CD14-positive monocyte (primary cell): ENCODE results near the gene BCKDHA. TPM values are rescaled to one million over a fixed set of nuclear protein-coding genes. Genes with fewer than 3 reads are reported as not detected.

Experiments used
- DNase-seq, 3 donors: peaks; one replicate each; pipeline ENCODE4 v3.0.0-alpha.2; 2011 to 2022
- H2AFZ ChIP-seq: 2 replicates; pipeline ENCODE4 v1.6.0; 2012; ENCODE audit warnings: mild to moderate bottlenecking, low read depth, low read length, inconsistent platforms; ENCODE audit not compliant: insufficient read depth, poor library complexity, severe bottlenecking
- H3K27ac ChIP-seq, 2 donors: 1 replicate in 1 of 2; 2 replicates in 1 of 2; pipeline ENCODE4 v1.5.1; 2012 to 2013; ENCODE audit warnings: low read length in 2 of 2, control low read depth in 1 of 2, inconsistent platforms in 1 of 2, low read depth in 1 of 2, mild to moderate bottlenecking in 1 of 2
- H3K27me3 ChIP-seq, 2 donors: one replicate each; pipeline versions ENCODE4 v1.6.0 to v1.6.1; 2011 to 2013; ENCODE audit warnings: low read length in 2 of 2; ENCODE audit not compliant: control insufficient read depth in 2 of 2, insufficient read depth in 2 of 2
- H3K36me3 ChIP-seq, 2 donors: replicated peaks in 1 of 2; 1 replicate in 1 of 2; 2 replicates in 1 of 2; pipeline versions ENCODE4 v1.5.1 to v1.6.1; 2012 to 2013; ENCODE audit warnings: low read length in 2 of 2, control low read depth in 1 of 2, inconsistent platforms in 1 of 2, mild to moderate bottlenecking in 1 of 2; ENCODE audit not compliant: insufficient read depth in 2 of 2, control insufficient read depth in 1 of 2
- H3K4me1 ChIP-seq, 2 donors: 1 replicate in 1 of 2; 2 replicates in 1 of 2; pipeline versions ENCODE4 v1.5.1 to v1.6.1; 2012 to 2013; ENCODE audit warnings: low read length in 2 of 2, control low read depth in 1 of 2, inconsistent platforms in 1 of 2, mild to moderate bottlenecking in 1 of 2, moderate library complexity in 1 of 2; ENCODE audit not compliant: insufficient read depth in 2 of 2, control insufficient read depth in 1 of 2
- H3K4me2 ChIP-seq: replicated peaks from 2 replicates; pipeline ENCODE3; 2012; ENCODE audit warnings: low read length, moderate library complexity, mild to moderate bottlenecking; ENCODE audit not compliant: poor library complexity, severe bottlenecking; ENCODE audit errors: extremely low read depth
- H3K4me3 ChIP-seq, 3 experiments: fragments of 200-600 bp in 1 of 3; sonication (generic) in 1 of 3; replicated peaks in 1 of 3; 1 replicate in 2 of 3; 2 replicates in 1 of 3; pipeline ENCODE4 v1.5.1; 2011 to 2013; ENCODE audit warnings: low read length in 3 of 3, mild to moderate bottlenecking in 3 of 3, control low read depth in 2 of 3, low read depth in 2 of 3, inconsistent platforms in 1 of 3, moderate library complexity in 1 of 3
- H3K79me2 ChIP-seq: 2 replicates; pipeline ENCODE4 v1.6.0; 2012; ENCODE audit warnings: mild to moderate bottlenecking, control low read depth, inconsistent platforms, low read length, moderate library complexity; ENCODE audit not compliant: insufficient read depth
- H3K9ac ChIP-seq: 2 replicates; pipeline ENCODE4 v1.6.0; 2017; ENCODE audit warnings: low read length, mild to moderate bottlenecking; ENCODE audit not compliant: insufficient read depth, poor library complexity, severe bottlenecking
- H3K9me3 ChIP-seq, 2 donors: replicated peaks in 1 of 2; 1 replicate in 1 of 2; 2 replicates in 1 of 2; pipeline versions ENCODE4 v1.5.1 to v1.6.1; 2012 to 2013; ENCODE audit warnings: low read length in 2 of 2, control low read depth in 1 of 2; ENCODE audit not compliant: control insufficient read depth in 1 of 2, insufficient read depth in 1 of 2
- H4K20me1 ChIP-seq: 2 replicates; pipeline ENCODE4 v1.6.0; 2012; ENCODE audit warnings: mild to moderate bottlenecking, low read length, control low read depth, moderate library complexity; ENCODE audit not compliant: insufficient read depth
- H3K27ac Mint-ChIP-seq, 7 donors: one replicate each; pipeline ENCODE4 v1.8.0; 2020; ENCODE audit warnings: mild to moderate bottlenecking in 7 of 7, mixed read lengths in 7 of 7, moderate library complexity in 6 of 7, inconsistent platforms in 2 of 7
- H3K27me3 Mint-ChIP-seq, 3 donors: one replicate each; pipeline ENCODE4 v1.8.0; 2021 to 2022; ENCODE audit warnings: low read depth in 3 of 3, mild to moderate bottlenecking in 3 of 3, mixed read lengths in 3 of 3, moderate library complexity in 3 of 3, inconsistent platforms in 1 of 3
- H3K36me3 Mint-ChIP-seq, 2 donors: one replicate each; pipeline ENCODE4 v1.8.0; 2020; ENCODE audit warnings: mixed read lengths in 2 of 2, inconsistent platforms in 1 of 2, mild to moderate bottlenecking in 1 of 2
- H3K4me1 Mint-ChIP-seq: one replicate; pipeline ENCODE4 v1.8.0; 2020; ENCODE audit warnings: mild to moderate bottlenecking, mixed read lengths
- H3K4me3 Mint-ChIP-seq, 2 donors: one replicate each; pipeline ENCODE4 v1.8.0; 2020; ENCODE audit warnings: mild to moderate bottlenecking in 2 of 2, mixed read lengths in 2 of 2, moderate library complexity in 1 of 2
- H3K9me3 Mint-ChIP-seq, 7 donors: one replicate each; pipeline ENCODE4 v1.8.0; 2020 to 2022; ENCODE audit warnings: mixed read lengths in 7 of 7, mild to moderate bottlenecking in 6 of 7, moderate library complexity in 6 of 7, inconsistent platforms in 2 of 7
- WGBS: methylation state at CpG from one replicate; pipeline ENCODE4 v1.1.5; 2013; ENCODE audit warnings: missing lambda C conversion rate; ENCODE audit not compliant: insufficient coverage; 5-methylcytosine and 5-hydroxymethylcytosine counted together
- intact Hi-C, 2 donors: fragments of 100-400 bp; cut with micrococcal nuclease; formaldehyde crosslinking; loops; one replicate each; pipeline versions ENCODE4 v1.15.0 to v1.15.1; 2023
- polyA plus RNA-seq, 3 donors: library from polyadenylated mRNA; depleted of rRNA in 1 of 3; unstranded in 2 of 3; stranded (reverse) in 1 of 3; fragments of 300-500 nt in 2 of 3; fragments of >200 nt in 1 of 3; fragmentation: Illumina TruSeq in 2 of 3; gene quantifications; 1 replicate in 2 of 3; 2 replicates in 1 of 3; pipeline ENCODE4 v1.2.3, GENCODE V29; 2012 to 2021
- TF ChIP-seq, protein P1 (sequence below): fragments of 200-600 bp; IDR thresholded peaks from one replicate; pipeline ENCODE4 v1.8.0; 2022; ENCODE audit warnings: antibody characterized with exemption, mild to moderate bottlenecking

Gene BCKDHA
- polyA plus RNA-seq, 3 donors, result 52.4 to 90.1 (median 87.6) TPM

DNA sequence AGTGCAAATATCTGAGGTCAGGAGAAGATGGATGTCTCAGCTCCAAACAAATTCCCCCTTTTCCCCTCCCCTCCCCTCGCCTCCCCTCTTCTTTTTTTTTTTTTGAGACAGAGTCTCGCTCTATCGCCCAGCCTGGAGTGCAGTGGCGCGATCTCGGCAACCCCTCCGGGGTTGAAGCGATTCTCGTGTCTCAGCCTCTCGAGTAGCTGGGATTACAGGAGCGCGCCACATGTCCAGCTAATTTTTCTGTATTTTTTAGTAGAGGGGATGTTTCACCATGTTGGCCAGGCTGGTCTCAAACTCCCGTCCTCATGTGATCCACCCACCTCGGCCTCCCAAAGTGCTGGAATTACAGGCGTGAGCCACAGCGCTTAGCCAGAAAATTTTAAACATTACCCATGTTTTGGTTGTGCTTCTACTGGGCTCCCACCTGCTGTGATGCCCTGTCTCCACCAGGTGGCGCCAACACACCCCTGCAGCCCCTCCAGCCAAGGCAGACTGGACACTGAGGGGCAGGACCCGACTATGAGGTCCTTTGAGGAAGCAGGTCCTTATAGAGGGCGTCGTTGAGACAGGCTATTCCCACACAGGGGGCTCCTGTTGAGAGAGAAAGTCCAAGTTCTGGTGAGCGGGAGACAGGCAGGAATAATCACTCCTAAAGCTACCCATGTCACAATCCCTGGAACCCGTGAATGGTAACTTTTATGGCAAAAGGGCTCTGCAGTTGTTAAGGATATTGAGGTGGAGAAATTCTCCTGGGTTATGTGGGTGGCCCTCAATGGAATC is 51.7 kb downstream of the BCKDHA start:
- 0% methylated on average over 2 of the region's 22 CpGs for WGBS
- no peaks in the 10 kb centered on the region for H3K36me3 Mint-ChIP-seq
- Histone ChIP-seq H3K9ac (peak overlapping the region; percentile 36), H4K20me1 (no peaks in the 10 kb centered on the region), H3K4me2 (peak overlapping the region; percentile 57), H3K9me3 (no peaks in the 10 kb centered on the region), H2AFZ (peak overlapping the region; percentile 56), H3K27me3 (peaks cover 0 to 6% of the 10 kb centered on the region in 2 donors), H3K4me3 (peak overlapping the region in 1 of 3 experiments; percentile 62), H3K79me2 (no peaks in the 10 kb centered on the region), H3K4me1 (peaks cover 15 to 16% of the 10 kb centered on the region in 2 donors), H3K27ac (no peak overlapping the region), H3K36me3 (no peaks in the 10 kb centered on the region)
- no peak overlapping the region for H3K27ac Mint-ChIP-seq
- peaks cover 14 to 31% (median 30%) of the 10 kb centered on the region in 3 donors for H3K27me3 Mint-ChIP-seq
- intact Hi-C loops, result loop anchor here (1.0 to 10.0 kb wide), 4 partner anchors 86 to 122 kb away; no protein-coding TSS in a partner anchor
- H3K4me3 Mint-ChIP-seq, result peak overlapping the region; percentile 67 to 76
- TF ChIP-seq, protein P1, sequence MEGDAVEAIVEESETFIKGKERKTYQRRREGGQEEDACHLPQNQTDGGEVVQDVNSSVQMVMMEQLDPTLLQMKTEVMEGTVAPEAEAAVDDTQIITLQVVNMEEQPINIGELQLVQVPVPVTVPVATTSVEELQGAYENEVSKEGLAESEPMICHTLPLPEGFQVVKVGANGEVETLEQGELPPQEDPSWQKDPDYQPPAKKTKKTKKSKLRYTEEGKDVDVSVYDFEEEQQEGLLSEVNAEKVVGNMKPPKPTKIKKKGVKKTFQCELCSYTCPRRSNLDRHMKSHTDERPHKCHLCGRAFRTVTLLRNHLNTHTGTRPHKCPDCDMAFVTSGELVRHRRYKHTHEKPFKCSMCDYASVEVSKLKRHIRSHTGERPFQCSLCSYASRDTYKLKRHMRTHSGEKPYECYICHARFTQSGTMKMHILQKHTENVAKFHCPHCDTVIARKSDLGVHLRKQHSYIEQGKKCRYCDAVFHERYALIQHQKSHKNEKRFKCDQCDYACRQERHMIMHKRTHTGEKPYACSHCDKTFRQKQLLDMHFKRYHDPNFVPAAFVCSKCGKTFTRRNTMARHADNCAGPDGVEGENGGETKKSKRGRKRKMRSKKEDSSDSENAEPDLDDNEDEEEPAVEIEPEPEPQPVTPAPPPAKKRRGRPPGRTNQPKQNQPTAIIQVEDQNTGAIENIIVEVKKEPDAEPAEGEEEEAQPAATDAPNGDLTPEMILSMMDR, result peak; percentile 98
- H3K9me3 Mint-ChIP-seq, result peaks cover 0 to 4% (median 0%) of the 10 kb centered on the region in 7 donors
- H3K4me1 Mint-ChIP-seq, result peaks cover 17% of the 10 kb centered on the region
- DNase-seq, result peak; percentile 64 to 75 (median 69)

DNA sequence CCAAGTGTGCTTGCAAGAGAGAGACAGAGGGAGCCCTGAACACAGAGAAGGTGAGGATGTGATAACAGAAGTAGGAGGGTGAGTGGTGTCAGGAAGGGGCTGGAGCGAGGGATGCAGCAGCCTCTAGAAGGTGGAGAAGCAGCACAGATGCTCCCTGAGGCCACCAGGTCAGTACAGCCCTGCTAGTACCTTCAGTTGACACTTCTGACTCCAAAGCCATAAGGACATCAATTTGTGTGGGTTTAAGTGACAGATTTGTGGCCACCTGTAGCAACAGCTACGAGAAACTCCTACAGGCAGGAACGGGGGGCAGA is 52.2 kb downstream of the BCKDHA start:
- H3K4me3 Mint-ChIP-seq, result no peak overlapping the region
- no CpG with 5 or more reads among the region's 3 CpGs for WGBS
- no peaks in the 10 kb centered on the region for H3K36me3 Mint-ChIP-seq
- peaks cover 0 to 6% of the 10 kb centered on the region in 2 donors for H3K27me3 ChIP-seq
- no peak for DNase-seq
- no peak overlapping the region for H3K4me2 ChIP-seq
- peaks cover 15 to 16% of the 10 kb centered on the region in 2 donors for H3K4me1 ChIP-seq
- H3K27ac Mint-ChIP-seq, result peak overlapping the region in 1 of 7 donors; percentile 61
- no peak overlapping the region for H3K4me3 ChIP-seq
- H3K36me3 ChIP-seq, result no peaks in the 10 kb centered on the region
- peaks cover 17% of the 10 kb centered on the region for H3K4me1 Mint-ChIP-seq
- no peak overlapping the region for H3K9ac ChIP-seq
- TF ChIP-seq, protein P1, result no peak
- H3K9me3 ChIP-seq, result no peaks in the 10 kb centered on the region
- peaks cover 14 to 31% (median 30%) of the 10 kb centered on the region in 3 donors for H3K27me3 Mint-ChIP-seq
- H2AFZ ChIP-seq, result no peak overlapping the region
- H3K79me2 ChIP-seq, result no peaks in the 10 kb centered on the region
- no peak overlapping the region for H3K27ac ChIP-seq
- intact Hi-C loops, result loop anchor here (1.0 to 10.0 kb wide), 4 partner anchors 85 to 121 kb away; no protein-coding TSS in a partner anchor
- H3K9me3 Mint-ChIP-seq, result peaks cover 0 to 4% (median 0%) of the 10 kb centered on the region in 7 donors
- H4K20me1 ChIP-seq, result no peaks in the 10 kb centered on the region
